ENCODE data around the gene OBP2A.

The OBP2A gene

GRCh38 chr9:135588886-135589595, 43.1 kb downstream of the OBP2A start:
- no peak overlapping the region for H3K4me3 ChIP-seq (replicated peaks in 1 of 2; ENCODE audit: low read depth in 2 of 2, low read length in 2 of 2)
- TF ChIP-seq CTCF (IDR thresholded peaks at IDR 0.05; ENCODE audit: low read depth, low read length), result no peak
- no peak for DNase-seq (ENCODE audit: low read depth in 2 of 2)

- H3K4me3 ChIP-seq (replicated peaks in 1 of 2; ENCODE audit: low read depth in 2 of 2, low read length in 2 of 2), result no peak overlapping the region
- DNase-seq (ENCODE audit: low read depth in 2 of 2), result no peak
- no peak for TF ChIP-seq CTCF (IDR thresholded peaks at IDR 0.05; ENCODE audit: low read depth, low read length)
These were observed 43.9 kb downstream of the OBP2A start for GRCh38 chr9:135589596-135590485.

- no peak overlapping the region for H3K4me3 ChIP-seq (replicated peaks in 1 of 2; ENCODE audit: low read depth in 2 of 2, low read length in 2 of 2)
- TF ChIP-seq CTCF (IDR thresholded peaks at IDR 0.05; ENCODE audit: low read depth, low read length), result no peak
- no peak for DNase-seq (ENCODE audit: low read depth in 2 of 2)
These were observed 44.7 kb downstream of the OBP2A start for GRCh38 chr9:135590486-135591079.

GRCh38 chr9:135591506-135592330, 45.8 kb downstream of the OBP2A start:
- TF ChIP-seq CTCF (IDR thresholded peaks at IDR 0.05; ENCODE audit: low read depth, low read length), result no peak
- H3K4me3 ChIP-seq (replicated peaks in 1 of 2; ENCODE audit: low read depth in 2 of 2, low read length in 2 of 2), result no peak overlapping the region
- DNase-seq (ENCODE audit: low read depth in 2 of 2), result no peak

- TF ChIP-seq CTCF (IDR thresholded peaks at IDR 0.05; ENCODE audit: low read depth, low read length), result no peak
- no peak overlapping the region for H3K4me3 ChIP-seq (replicated peaks in 1 of 2; ENCODE audit: low read depth in 2 of 2, low read length in 2 of 2)
- no peak for DNase-seq (ENCODE audit: low read depth in 2 of 2)
These were observed 46.3 kb downstream of the OBP2A start for GRCh38 chr9:135592331-135592590.

GRCh38 chr9:135592625-135593024, 46.7 kb downstream of the OBP2A start:
- no peak for TF ChIP-seq CTCF (IDR thresholded peaks at IDR 0.05; ENCODE audit: low read depth, low read length)
- H3K4me3 ChIP-seq (replicated peaks in 1 of 2; ENCODE audit: low read depth in 2 of 2, low read length in 2 of 2), result no peak overlapping the region
- DNase-seq (ENCODE audit: low read depth in 2 of 2), result no peak

Data from cardiac fibroblast (primary cell).